HepG2 (cell line): ENCODE results near the gene RHBDL1. TPM values are rescaled to one million over a fixed set of nuclear protein-coding genes. Genes with fewer than 3 reads are reported as not detected.

Experiments used
- GLI4 ChIP-seq: sonication (generic); formaldehyde crosslinking; IDR thresholded peaks from 2 replicates; pipeline ENCODE4 v1.5.1; 2020; ENCODE audit warnings: missing genetic modification reagents, mild to moderate bottlenecking, moderate library complexity, borderline replicate concordance
- KDM4B ChIP-seq: sonication (generic); formaldehyde crosslinking; IDR thresholded peaks from 2 replicates; pipeline ENCODE4 v1.4.0; 2020; ENCODE audit warnings: missing genetic modification reagents
- MATR3 ChIP-seq: sonication (generic); formaldehyde crosslinking; IDR thresholded peaks from 2 replicates; pipeline ENCODE4 v1.4.0; 2020; ENCODE audit warnings: missing genetic modification reagents
- NBN ChIP-seq: fragments of 450-650 bp; conservative IDR thresholded peaks from 2 replicates; pipeline ENCODE4 v1.6.1; 2017
- NFKB2 ChIP-seq: sonication (generic); formaldehyde crosslinking; IDR thresholded peaks from 2 replicates; pipeline ENCODE4 v1.4.0; 2020; ENCODE audit warnings: missing genetic modification reagents, borderline replicate concordance
- NR2F6 ChIP-seq, 2 experiments: IDR thresholded peaks; 2 replicates each; pipeline ENCODE4 v1.6.1; 2016; ENCODE audit warnings: antibody characterized with exemption in 1 of 2, mild to moderate bottlenecking in 1 of 2
- SCMH1 ChIP-seq: sonication (generic); formaldehyde crosslinking; IDR thresholded peaks from 2 replicates; pipeline ENCODE4 v1.9.0; 2021; ENCODE audit warnings: missing genetic modification reagents, mild to moderate bottlenecking, borderline replicate concordance
- polyA plus RNA-seq, 8 experiments: library from polyadenylated mRNA; depleted of rRNA in 3 of 8; stranded (reverse) in 7 of 8; unstranded in 1 of 8; fragments of >200 nt; fragmentation: Illumina TruSeq in 4 of 8; extraction: Trizol in 4 of 8; gene quantifications; 2 replicates each; pipeline versions ENCODE4 v1.2.1 to v1.2.3, GENCODE V29; 2011 to 2016; ENCODE audit warnings: low read depth in 4 of 8, missing spikeins in 1 of 8, mixed read lengths in 1 of 8; ENCODE audit not compliant: insufficient read depth in 1 of 8
- total RNA-seq, 5 experiments: library from RNA; depleted of rRNA; stranded (reverse); fragments of >200 nt; fragmentation: Illumina TruSeq; extraction: Trizol; gene quantifications; 2 replicates each; pipeline ENCODE4 v1.2.3, GENCODE V29; 2016; ENCODE audit warnings: low read depth in 1 of 5
- TF ChIP-seq, protein P1 (sequence below), 2 experiments: IDR thresholded peaks; 2 replicates each; pipeline ENCODE4 v1.6.1; 2011 to 2012; ENCODE audit warnings: low read length in 2 of 2, borderline replicate concordance in 1 of 2, low read depth in 1 of 2, mild to moderate bottlenecking in 1 of 2, moderate library complexity in 1 of 2
- TF ChIP-seq, protein P2 (sequence below): conservative IDR thresholded peaks from 2 replicates; pipeline ENCODE4 v1.6.1; 2018; ENCODE audit warnings: missing genetic modification reagents
- TF ChIP-seq, protein P3 (sequence below): sonication (generic); formaldehyde crosslinking; IDR thresholded peaks from 2 replicates; pipeline ENCODE4 v1.4.0; 2020; ENCODE audit warnings: mild to moderate bottlenecking, low read depth, missing genetic modification reagents
- TF ChIP-seq, protein P4 (sequence below): sonication (generic); formaldehyde crosslinking; IDR thresholded peaks from 2 replicates; pipeline ENCODE4 v1.5.0; 2020; ENCODE audit warnings: missing genetic modification reagents
- TF ChIP-seq, protein P5 (sequence below): sonication (generic); formaldehyde crosslinking; IDR thresholded peaks from 2 replicates; pipeline ENCODE4 v1.4.0; 2020; ENCODE audit warnings: missing genetic modification reagents
- TF ChIP-seq, protein P6 (sequence below): sonication (generic); formaldehyde crosslinking; IDR thresholded peaks from 2 replicates; pipeline ENCODE4 v1.5.1; 2020; ENCODE audit warnings: missing genetic modification reagents, mild to moderate bottlenecking, borderline replicate concordance

The RHBDL1 gene
- total and polyA plus RNA-seq, 2 of the 13 experiments (the other 11 are each of a cell fraction or from before 2014, with no cell fraction given) = 1.8 to 3.8 TPM

DNA sequence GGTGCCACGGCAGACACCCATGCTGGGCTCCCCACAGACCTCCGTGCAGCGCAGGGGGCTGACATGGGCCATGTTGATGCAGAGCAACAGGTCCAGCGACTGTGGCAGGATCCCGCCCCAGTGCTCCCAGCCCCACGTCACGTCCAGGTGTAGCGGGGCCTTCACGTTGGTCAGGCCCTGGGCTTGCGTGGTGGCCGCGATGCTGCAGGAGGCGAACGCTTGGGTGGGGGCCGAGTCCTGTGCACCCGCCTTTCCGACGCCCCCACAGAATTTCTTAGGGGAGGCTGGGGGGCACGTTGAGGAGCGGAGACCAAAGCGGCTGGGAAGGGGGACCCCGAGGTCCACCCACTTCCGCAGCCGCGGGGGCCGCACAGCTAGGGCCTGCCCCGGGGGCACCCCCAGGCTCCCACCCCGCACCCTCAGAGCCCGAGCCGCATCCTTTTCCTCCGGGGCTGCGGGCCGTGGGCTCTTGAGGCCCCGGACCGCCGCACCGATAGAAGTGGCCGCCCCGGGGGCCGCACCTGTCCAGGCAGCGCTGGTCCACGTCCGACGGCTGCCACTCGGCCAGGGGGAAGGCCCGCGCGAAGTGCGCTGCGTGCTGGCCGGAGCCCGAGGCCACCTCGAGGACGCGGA, 39.8 kb upstream of the RHBDL1 start (continued):
- no peak for TF ChIP-seq MATR3
- TF ChIP-seq, protein P1, sequence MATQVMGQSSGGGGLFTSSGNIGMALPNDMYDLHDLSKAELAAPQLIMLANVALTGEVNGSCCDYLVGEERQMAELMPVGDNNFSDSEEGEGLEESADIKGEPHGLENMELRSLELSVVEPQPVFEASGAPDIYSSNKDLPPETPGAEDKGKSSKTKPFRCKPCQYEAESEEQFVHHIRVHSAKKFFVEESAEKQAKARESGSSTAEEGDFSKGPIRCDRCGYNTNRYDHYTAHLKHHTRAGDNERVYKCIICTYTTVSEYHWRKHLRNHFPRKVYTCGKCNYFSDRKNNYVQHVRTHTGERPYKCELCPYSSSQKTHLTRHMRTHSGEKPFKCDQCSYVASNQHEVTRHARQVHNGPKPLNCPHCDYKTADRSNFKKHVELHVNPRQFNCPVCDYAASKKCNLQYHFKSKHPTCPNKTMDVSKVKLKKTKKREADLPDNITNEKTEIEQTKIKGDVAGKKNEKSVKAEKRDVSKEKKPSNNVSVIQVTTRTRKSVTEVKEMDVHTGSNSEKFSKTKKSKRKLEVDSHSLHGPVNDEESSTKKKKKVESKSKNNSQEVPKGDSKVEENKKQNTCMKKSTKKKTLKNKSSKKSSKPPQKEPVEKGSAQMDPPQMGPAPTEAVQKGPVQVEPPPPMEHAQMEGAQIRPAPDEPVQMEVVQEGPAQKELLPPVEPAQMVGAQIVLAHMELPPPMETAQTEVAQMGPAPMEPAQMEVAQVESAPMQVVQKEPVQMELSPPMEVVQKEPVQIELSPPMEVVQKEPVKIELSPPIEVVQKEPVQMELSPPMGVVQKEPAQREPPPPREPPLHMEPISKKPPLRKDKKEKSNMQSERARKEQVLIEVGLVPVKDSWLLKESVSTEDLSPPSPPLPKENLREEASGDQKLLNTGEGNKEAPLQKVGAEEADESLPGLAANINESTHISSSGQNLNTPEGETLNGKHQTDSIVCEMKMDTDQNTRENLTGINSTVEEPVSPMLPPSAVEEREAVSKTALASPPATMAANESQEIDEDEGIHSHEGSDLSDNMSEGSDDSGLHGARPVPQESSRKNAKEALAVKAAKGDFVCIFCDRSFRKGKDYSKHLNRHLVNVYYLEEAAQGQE (IDR thresholded peaks at IDR 0.05; ENCODE audit: borderline replicate concordance in 1 of 2, low read depth in 1 of 2, low read length in 2 of 2) = no peak
- TF ChIP-seq NR2F6 (IDR thresholded peaks at IDR 0.05) = no peak
- no peak for TF ChIP-seq NR2F6 (CRISPR knock-in tag; IDR thresholded peaks at IDR 0.05)
- TF ChIP-seq, protein P2, sequence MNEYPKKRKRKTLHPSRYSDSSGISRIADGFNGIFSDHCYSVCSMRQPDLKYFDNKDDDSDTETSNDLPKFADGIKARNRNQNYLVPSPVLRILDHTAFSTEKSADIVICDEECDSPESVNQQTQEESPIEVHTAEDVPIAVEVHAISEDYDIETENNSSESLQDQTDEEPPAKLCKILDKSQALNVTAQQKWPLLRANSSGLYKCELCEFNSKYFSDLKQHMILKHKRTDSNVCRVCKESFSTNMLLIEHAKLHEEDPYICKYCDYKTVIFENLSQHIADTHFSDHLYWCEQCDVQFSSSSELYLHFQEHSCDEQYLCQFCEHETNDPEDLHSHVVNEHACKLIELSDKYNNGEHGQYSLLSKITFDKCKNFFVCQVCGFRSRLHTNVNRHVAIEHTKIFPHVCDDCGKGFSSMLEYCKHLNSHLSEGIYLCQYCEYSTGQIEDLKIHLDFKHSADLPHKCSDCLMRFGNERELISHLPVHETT (CRISPR knock-in tag) = no peak
- TF ChIP-seq, protein P3, sequence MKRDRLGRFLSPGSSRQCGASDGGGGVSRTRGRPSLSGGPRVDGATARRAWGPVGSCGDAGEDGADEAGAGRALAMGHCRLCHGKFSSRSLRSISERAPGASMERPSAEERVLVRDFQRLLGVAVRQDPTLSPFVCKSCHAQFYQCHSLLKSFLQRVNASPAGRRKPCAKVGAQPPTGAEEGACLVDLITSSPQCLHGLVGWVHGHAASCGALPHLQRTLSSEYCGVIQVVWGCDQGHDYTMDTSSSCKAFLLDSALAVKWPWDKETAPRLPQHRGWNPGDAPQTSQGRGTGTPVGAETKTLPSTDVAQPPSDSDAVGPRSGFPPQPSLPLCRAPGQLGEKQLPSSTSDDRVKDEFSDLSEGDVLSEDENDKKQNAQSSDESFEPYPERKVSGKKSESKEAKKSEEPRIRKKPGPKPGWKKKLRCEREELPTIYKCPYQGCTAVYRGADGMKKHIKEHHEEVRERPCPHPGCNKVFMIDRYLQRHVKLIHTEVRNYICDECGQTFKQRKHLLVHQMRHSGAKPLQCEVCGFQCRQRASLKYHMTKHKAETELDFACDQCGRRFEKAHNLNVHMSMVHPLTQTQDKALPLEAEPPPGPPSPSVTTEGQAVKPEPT (CRISPR knock-in tag) = no peak
- TF ChIP-seq NBN = no peak
- no peak for TF ChIP-seq KDM4B (CRISPR knock-in tag)
- TF ChIP-seq, protein P4, sequence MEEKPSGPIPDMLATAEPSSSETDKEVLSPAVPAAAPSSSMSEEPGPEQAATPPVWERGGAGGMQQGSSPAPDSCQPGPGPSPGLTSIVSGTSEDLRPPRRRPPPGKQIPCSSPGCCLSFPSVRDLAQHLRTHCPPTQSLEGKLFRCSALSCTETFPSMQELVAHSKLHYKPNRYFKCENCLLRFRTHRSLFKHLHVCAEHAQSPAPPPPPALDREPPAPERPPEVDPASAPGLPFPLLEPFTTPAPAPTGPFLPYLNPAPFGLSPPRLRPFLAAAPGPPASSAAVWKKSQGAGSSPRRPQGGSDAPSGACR (CRISPR knock-in tag) = no peak
- TF ChIP-seq NFKB2 (CRISPR knock-in tag) = no peak; the same call in 1 of the 2 replicates
- no peak for TF ChIP-seq GLI4 (CRISPR knock-in tag)
- TF ChIP-seq SCMH1 (CRISPR knock-in tag) = no peak
- TF ChIP-seq, protein P5, sequence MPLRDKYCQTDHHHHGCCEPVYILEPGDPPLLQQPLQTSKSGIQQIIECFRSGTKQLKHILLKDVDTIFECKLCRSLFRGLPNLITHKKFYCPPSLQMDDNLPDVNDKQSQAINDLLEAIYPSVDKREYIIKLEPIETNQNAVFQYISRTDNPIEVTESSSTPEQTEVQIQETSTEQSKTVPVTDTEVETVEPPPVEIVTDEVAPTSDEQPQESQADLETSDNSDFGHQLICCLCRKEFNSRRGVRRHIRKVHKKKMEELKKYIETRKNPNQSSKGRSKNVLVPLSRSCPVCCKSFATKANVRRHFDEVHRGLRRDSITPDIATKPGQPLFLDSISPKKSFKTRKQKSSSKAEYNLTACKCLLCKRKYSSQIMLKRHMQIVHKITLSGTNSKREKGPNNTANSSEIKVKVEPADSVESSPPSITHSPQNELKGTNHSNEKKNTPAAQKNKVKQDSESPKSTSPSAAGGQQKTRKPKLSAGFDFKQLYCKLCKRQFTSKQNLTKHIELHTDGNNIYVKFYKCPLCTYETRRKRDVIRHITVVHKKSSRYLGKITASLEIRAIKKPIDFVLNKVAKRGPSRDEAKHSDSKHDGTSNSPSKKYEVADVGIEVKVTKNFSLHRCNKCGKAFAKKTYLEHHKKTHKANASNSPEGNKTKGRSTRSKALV (CRISPR knock-in tag) = no peak
- TF ChIP-seq, protein P6, sequence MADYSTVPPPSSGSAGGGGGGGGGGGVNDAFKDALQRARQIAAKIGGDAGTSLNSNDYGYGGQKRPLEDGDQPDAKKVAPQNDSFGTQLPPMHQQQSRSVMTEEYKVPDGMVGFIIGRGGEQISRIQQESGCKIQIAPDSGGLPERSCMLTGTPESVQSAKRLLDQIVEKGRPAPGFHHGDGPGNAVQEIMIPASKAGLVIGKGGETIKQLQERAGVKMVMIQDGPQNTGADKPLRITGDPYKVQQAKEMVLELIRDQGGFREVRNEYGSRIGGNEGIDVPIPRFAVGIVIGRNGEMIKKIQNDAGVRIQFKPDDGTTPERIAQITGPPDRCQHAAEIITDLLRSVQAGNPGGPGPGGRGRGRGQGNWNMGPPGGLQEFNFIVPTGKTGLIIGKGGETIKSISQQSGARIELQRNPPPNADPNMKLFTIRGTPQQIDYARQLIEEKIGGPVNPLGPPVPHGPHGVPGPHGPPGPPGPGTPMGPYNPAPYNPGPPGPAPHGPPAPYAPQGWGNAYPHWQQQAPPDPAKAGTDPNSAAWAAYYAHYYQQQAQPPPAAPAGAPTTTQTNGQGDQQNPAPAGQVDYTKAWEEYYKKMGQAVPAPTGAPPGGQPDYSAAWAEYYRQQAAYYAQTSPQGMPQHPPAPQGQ = no peak
